HL-60 (cell line): ENCODE measurements around the gene SLC24A3.

Experiments
- DNase-seq, 2 experiments: peaks; one replicate each; pipeline ENCODE4 v3.0.0-alpha.2; 2010 to 2020; ENCODE audit warnings: low read depth in 1 of 2, low spot score in 1 of 2
- H3K27ac ChIP-seq: fragments of 250-450 bp; sonication (Bioruptor Pico); replicated peaks from 2 replicates; pipeline ENCODE4 v1.5.1; 2020; ENCODE audit warnings: mild to moderate bottlenecking, moderate library complexity
- H3K27me3 ChIP-seq: fragments of 250-450 bp; sonication (Bioruptor Pico); 2 replicates; pipeline ENCODE4 v1.5.1; 2021; ENCODE audit warnings: mild to moderate bottlenecking, moderate library complexity; ENCODE audit not compliant: insufficient read depth, poor library complexity, severe bottlenecking
- H3K4me3 ChIP-seq: replicated peaks from 2 replicates; pipeline ENCODE4 v1.5.1; 2011; ENCODE audit warnings: mild to moderate bottlenecking, control low read depth, low read length; ENCODE audit not compliant: insufficient read depth
- GABPA ChIP-seq: IDR thresholded peaks from 2 replicates; pipeline ENCODE4 v1.6.1; 2012; ENCODE audit warnings: low read depth
- POLR2AphosphoS5 ChIP-seq: IDR thresholded peaks from 2 replicates; pipeline ENCODE4 v1.6.1; 2012; ENCODE audit warnings: low read depth
- SPI1 ChIP-seq: IDR thresholded peaks from 2 replicates; pipeline ENCODE4 v1.6.1; 2012; ENCODE audit warnings: low read depth, mild to moderate bottlenecking, borderline replicate concordance
- TF ChIP-seq, protein P1 (sequence below): IDR thresholded peaks from 2 replicates; pipeline ENCODE4 v1.6.1; 2012; ENCODE audit warnings: low read depth; ENCODE audit not compliant: insufficient replicate concordance
- TF ChIP-seq, protein P2 (sequence below): IDR thresholded peaks from one replicate; pipeline ENCODE4 v1.5.1; 2011; ENCODE audit warnings: low read length, control low read depth, inconsistent platforms; ENCODE audit not compliant: insufficient read depth

Gene SLC24A3

DNA sequence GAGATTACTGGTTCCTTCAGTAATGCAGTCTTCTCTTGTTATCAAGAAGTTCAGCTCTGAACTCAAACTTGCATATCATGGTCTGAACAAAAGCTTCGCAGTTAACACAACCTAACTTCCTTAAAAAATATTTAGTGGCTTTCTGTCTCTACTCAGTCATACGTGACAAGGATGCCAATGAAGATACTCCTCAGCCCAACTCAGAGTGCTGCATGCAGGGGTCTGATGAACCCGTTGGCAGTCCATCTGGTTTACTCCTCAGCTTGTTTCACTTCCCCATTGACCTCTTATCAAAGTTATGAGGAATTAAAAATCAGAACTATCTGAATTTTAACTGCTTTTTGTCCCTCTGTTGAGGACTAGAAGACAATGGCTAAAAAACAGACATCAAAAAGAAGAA lies 489.0 kb downstream of the SLC24A3 start:
- Histone ChIP-seq H3K27me3 (no peaks in the 10 kb centered on the region), H3K27ac (no peak overlapping the region), H3K4me3 (no peak overlapping the region)
- TF ChIP-seq POLR2AphosphoS5 = no peak
- TF ChIP-seq, protein P1, sequence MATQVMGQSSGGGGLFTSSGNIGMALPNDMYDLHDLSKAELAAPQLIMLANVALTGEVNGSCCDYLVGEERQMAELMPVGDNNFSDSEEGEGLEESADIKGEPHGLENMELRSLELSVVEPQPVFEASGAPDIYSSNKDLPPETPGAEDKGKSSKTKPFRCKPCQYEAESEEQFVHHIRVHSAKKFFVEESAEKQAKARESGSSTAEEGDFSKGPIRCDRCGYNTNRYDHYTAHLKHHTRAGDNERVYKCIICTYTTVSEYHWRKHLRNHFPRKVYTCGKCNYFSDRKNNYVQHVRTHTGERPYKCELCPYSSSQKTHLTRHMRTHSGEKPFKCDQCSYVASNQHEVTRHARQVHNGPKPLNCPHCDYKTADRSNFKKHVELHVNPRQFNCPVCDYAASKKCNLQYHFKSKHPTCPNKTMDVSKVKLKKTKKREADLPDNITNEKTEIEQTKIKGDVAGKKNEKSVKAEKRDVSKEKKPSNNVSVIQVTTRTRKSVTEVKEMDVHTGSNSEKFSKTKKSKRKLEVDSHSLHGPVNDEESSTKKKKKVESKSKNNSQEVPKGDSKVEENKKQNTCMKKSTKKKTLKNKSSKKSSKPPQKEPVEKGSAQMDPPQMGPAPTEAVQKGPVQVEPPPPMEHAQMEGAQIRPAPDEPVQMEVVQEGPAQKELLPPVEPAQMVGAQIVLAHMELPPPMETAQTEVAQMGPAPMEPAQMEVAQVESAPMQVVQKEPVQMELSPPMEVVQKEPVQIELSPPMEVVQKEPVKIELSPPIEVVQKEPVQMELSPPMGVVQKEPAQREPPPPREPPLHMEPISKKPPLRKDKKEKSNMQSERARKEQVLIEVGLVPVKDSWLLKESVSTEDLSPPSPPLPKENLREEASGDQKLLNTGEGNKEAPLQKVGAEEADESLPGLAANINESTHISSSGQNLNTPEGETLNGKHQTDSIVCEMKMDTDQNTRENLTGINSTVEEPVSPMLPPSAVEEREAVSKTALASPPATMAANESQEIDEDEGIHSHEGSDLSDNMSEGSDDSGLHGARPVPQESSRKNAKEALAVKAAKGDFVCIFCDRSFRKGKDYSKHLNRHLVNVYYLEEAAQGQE = no peak
- TF ChIP-seq, protein P2, sequence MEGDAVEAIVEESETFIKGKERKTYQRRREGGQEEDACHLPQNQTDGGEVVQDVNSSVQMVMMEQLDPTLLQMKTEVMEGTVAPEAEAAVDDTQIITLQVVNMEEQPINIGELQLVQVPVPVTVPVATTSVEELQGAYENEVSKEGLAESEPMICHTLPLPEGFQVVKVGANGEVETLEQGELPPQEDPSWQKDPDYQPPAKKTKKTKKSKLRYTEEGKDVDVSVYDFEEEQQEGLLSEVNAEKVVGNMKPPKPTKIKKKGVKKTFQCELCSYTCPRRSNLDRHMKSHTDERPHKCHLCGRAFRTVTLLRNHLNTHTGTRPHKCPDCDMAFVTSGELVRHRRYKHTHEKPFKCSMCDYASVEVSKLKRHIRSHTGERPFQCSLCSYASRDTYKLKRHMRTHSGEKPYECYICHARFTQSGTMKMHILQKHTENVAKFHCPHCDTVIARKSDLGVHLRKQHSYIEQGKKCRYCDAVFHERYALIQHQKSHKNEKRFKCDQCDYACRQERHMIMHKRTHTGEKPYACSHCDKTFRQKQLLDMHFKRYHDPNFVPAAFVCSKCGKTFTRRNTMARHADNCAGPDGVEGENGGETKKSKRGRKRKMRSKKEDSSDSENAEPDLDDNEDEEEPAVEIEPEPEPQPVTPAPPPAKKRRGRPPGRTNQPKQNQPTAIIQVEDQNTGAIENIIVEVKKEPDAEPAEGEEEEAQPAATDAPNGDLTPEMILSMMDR = no peak
- no peak for TF ChIP-seq SPI1
- no peak for TF ChIP-seq GABPA
- peak in 1 of 2 experiments; percentile 37 for DNase-seq

DNA sequence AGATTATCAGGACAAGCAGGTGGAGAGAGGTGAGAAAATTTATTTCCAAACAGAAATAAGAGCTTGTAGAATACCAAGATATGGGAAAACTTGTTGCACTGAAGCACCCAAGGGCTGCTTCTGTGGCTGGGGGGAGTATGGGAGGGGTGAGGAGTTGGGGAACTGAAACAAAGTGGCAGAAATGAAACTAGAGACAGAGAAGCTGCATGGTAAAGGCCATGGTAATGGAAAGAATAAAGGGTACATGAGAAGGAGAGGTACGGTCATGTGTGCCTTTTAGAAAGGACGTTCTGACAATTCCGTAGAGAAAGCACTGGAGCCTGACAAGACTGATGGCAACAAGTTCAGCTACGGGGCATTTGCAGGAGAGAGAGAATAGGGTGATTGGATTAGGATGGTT lies 494.0 kb downstream of the SLC24A3 start:
- no peaks in the 10 kb centered on the region for H3K27me3 ChIP-seq
- H3K4me3 ChIP-seq = no peak overlapping the region
- TF ChIP-seq GABPA (no peak), SPI1 (no peak), POLR2AphosphoS5 (no peak)
- TF ChIP-seq, protein P1 = no peak
- TF ChIP-seq, protein P2 = no peak
- no peak overlapping the region for H3K27ac ChIP-seq
- DNase-seq = no peak

DNA sequence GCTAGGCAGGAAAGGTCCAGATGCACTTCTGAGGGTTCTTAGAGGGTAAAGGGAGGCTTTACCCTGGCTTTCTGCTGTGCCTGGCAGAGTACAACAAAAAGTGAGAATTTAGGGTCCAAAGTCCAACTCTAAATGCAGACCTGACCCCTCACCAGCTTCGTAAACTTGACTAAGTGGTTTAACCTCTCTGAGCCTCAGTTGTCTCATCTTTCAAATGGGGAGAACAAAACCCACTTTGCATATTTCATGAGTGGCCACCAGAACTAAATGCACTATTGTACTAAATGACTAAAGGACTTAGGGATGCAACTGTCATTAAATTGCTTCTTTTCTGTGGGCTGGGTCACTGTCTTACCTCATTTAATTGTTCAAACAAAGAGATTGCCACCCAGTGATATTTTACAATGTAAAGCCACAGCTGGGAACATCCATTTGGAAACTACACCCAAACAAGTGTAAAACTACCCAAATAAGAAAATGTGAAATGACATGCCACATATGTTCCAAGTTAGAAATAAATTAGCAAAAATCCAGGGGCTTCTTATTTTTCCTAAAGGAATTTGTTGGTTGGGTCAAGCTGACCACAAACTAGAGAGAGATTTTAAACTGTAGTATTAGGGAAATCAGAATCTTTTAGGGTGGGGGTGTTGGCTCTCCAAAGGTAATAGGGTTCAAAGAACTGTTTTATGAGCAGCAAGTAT lies 497.3 kb downstream of the SLC24A3 start:
- no peak overlapping the region for H3K4me3 ChIP-seq
- H3K27me3 ChIP-seq = no peaks in the 10 kb centered on the region
- TF ChIP-seq, protein P1 = no peak
- TF ChIP-seq GABPA (no peak), SPI1 (no peak), POLR2AphosphoS5 (no peak)
- TF ChIP-seq, protein P2 = no peak
- DNase-seq = no peak
- H3K27ac ChIP-seq = no peak overlapping the region
